HG03097 (cell line): ENCODE data around the gene HRC.
"Not testable (repeated sequence)": the region's sequence is repeated elsewhere in the genome, so short reads cannot be mapped to it uniquely, and the experiment has no call there.

ENCODE experiments used
- ATAC-seq: cut with Tn5 transposase; IDR thresholded peaks from one replicate; pipeline ENCODE4 v1.9.1; 2021; ENCODE audit not compliant: unreplicated experiment, low FRiP score

Gene HRC

DNA sequence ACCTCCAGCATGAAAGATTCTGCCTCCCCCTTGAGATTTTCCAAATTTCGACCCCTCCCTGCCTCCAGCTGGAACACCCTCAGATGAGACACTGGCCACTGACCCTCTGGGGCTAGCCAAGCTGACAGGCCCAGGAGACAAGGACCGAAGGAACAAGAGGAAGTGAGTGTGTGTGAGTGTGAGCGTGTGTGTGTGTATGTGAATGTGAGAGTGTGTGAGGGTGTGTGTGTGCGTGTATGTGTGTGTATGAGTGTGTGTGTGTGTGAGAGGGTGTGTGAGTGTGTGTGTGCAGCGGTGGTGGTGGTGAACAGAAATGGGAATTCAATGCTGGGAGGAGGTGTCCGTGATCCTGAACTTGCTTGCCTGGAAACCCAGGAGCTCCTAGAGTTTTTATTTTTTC is 13.8 kb downstream of the HRC start:
- ATAC-seq: no peak

DNA sequence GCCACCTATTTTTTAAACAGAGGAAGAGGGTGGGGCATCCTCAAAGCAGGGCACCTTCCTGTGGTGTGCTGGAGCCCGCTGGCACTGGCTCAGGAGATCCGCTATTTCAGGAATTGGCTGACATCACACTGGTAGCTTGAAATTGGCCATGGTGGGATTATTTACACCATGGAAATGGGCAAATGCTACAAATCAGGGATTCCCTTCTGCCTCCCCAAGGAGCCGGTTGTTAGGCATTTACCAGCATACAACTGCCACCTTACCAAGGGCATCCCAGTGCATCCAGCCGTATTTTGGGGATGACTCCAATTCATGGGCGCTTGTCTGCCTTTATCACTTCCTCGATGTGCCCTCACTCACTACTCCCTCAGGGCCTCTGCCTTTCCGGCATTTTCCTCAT is 14.2 kb downstream of the HRC start:
- ATAC-seq: no peak

DNA sequence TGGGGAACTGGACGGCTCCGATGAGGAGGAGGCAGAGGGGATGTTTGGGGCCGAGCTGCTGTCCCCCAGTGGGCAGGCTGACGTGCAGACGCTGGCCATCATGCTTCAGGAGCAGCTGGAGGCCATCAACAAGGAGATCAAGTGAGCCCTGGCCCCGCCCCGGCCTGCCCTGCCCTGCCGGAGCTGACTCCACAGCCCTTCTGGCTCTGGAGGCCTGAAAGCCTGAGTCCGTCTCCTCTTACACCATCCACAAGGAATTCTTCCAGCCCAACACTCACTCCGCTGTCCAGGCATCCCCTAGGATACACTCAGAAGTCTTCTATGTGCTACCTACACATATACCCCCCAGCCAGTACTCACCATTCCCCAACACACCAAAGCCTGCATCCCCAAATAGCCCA is 18.4 kb downstream of the HRC start:
- no peak for ATAC-seq

DNA sequence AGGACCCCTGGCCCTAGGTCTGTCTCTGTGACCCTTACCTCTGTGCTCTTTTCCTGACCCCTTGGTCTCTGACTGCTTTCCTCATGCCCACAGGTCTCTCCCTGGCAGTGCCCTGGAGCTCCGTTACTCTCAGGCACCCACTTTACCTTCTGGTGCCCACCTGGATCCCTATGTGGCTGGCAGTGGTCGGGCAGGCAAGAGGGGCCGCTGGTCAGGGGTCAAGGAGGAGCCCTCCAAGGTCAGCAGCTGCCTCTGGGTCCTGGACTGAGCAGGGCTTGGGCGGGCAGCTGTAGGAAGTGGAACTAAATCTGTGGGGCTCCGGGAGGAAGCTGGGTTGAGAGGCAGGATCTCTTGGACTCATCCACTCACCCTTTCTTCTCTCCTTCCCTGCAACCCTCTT is 19.5 kb downstream of the HRC start:
- no peak for ATAC-seq

DNA sequence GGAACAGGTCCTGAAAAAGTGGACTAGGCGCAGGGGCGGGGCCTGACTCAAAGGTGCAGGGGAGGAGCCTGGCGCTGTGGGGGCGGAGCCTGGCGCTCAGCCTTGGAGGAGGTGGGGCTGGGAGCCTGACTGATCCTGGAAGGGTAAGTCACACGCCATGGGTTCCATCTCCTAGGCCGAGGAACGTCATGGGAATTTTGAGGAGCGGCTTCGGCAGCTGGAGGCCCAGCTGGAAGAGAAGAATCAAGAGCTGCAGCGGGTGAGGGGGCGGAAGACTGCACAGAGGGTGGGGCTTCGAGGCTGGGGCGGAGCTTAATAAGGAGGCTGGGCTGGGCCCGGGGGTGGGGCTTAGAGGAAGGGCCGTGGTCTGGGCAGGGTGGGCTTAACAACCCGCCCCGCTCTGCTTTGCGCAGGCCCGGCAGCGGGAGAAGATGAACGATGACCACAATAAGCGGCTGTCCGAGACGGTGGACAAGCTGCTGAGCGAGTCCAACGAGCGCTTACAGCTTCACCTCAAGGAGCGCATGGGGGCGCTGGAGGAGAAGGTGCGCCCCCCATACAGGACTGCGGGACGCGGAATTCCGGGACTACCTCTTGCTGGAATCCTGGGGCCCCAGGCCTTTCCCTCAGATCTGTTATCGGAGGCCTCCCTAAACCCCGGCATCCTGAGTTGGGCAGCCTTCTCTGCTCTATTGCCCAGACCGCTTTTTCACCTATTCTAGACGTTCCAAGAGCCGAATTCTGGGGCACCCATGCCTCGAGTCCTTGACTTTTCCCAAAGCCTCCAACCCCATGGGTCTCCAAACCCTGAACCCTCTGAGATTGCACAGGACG is 21.4 kb downstream of the HRC start:
- ATAC-seq: no peak

DNA sequence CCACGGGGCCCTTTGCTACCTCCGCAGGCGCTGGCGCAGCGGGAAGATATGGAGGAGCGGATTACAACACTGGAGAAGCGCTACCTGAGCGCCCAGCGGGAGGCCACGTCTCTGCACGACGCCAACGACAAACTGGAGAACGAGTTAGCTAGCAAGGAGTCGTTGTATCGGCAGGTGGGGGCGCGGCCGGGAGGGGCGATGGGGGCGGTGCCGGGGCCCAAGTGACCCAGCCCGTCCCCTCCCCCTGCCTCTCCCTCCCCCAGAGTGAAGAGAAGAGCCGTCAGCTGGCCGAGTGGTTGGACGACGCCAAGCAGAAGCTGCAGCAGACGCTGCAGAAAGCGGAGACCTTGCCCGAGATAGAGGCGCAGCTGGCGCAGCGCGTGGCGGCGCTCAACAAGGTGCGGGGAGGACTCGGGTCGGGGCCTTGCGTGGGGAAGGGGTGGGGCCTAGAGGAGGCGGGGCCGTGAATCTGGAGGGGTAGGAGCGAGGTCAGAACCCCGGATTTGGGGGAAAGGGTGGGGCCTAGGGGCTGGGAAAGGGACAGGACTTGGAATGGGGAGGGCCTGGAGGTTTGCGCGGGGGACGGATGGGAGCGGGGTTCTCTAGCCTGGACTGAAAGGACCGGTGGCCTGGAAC is 22.1 kb downstream of the HRC start:
- ATAC-seq: no peak

DNA sequence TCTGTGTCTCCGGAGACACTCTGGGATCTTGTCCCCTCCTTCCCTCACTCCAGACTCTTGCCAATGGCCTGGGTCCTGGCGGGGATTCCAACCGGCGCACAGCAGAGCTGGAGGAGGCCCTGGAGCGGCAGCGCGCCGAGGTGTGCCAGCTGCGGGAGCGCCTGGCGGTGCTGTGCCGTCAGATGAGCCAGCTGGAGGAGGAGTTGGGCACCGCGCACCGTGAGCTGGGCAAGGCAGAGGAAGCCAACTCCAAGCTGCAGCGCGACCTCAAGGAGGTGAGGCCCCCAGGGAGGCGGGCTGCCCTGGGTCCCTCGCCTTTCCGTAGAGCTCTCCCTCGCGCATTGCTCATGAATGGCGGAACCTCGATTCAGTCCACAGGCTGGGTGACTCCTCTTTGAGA is 24.9 kb downstream of the HRC start:
- ATAC-seq: no peak

DNA sequence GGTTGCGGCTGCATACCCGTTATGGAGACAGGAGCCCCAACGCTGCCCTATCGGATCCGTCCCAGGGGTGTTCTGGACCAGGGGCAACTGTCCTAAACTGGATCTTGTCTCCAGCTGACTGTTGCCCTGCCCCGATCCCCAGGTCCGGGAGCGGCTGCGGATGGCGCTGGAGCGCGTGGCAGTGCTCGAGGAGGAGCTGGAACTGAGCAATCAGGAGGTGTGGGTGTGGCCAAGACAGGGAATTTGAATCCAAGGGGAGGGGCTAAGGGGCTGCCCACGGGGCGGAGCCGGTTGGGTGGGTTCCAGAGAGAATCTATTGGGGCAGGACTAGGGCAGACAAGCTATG is 26.0 kb downstream of the HRC start:
- no peak for ATAC-seq

DNA sequence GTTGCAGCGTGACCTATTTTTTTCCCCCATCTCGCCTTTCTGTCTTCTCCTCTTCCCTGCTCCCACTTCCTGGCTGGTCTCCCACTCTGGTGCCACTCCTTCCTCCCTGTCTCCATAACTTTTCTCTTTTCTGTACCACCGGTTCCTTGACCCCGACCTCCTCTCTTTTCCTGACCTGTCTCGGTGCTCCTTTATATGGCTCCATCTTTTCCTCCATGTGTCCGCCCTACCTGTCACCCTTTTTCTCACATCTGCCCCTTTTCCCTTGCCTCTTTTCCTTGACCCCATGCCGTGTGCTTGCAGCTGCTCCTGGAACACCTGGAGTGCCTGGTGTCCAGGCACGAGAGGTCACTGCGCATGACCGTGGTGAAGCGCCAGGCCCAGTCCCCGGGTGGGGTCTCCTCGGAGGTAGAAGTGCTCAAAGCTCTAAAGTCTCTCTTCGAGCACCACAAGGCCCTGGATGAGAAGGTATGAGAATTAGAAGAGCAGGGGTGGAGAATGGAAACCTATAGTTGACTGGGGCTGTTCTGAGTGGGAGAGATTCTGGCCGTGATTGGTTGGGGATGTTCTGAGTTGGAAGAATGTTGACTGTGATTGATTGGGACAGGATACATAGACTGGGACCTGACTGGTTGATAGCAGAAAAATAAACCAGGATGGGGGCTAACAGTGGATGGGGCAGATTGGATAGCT is 26.5 kb downstream of the HRC start:
- ATAC-seq: no peak

DNA sequence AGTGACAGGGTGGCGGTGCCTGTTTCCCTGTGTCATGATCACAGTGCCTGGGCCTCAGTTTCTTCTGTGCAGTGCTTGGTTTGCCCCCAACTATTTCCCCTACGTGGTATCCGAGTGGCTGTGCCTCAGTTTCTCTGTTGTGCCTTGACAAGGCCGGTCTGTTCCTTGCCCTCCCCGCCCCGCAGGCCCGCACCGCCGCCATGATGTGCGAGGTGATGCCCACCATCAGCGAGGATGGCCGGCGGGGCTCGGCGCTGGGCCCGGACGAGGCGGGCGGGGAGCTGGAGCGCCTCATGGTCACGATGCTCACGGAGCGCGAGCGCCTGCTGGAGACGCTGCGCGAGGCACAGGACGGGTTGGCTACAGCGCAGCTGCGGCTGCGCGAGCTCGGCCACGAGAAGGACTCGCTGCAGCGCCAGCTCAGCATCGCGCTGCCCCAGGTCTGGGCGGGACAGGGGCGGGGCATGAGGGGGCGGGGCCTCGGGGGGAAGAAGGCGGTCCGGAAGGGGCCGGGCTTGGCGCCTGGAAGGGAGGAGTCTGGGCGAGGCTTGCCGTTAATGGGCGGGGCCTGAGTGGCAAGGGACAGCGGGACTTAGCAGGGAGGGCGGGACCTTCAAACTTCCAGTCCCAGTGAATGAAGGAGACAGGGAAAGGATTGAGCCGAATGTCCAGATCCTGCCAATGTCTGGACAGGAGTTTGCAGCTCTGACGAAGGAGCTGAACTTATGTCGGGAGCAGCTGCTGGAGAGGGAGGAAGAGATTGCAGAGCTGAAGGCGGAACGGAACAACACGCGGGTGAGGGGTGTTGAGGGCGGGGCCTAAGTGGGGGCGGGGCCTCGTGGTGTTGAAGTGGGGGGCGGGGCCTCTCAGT is 27.3 kb downstream of the HRC start:
- peak; percentile 78 for ATAC-seq

DNA sequence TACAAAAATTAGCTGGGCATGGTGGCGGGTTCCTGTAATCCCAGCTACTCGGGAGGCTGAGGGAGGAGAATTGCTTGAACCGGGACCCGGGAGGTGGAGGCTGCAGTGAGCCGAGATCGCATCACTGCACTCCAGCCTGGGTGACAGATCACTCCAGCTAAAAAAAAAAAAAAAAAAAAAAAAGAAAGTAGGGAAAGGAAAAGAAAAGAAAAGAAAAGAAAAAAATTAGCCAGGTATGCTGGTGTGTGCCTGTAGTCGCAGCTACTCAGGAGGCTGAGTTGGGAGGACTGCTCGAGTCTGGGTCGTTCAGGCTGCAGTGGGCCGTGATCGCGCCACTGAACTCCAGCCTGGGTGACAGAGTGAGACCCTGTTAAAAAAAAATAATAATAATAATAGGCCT is 28.0 kb downstream of the HRC start:
- ATAC-seq: not testable (repeated sequence)

DNA sequence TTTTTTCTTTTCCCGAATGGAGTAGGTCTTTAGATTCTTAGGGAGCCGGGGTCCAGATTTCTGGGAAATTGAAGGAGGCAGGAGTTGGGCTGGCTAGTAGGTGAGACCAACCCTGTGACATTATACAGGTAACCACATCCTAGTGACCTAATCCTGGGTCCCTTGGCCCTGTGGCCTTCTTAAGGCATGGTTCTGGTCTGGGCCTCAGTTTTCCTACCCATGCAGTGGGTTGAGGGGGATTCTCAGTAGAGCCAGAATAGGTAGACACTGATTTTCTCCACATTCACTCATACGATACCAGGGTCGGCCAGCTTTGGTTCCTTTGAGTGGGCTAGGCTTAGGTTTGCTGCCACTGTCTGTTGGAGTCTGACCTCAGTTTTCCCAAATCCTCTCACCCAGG is 28.6 kb downstream of the HRC start:
- no peak for ATAC-seq

DNA sequence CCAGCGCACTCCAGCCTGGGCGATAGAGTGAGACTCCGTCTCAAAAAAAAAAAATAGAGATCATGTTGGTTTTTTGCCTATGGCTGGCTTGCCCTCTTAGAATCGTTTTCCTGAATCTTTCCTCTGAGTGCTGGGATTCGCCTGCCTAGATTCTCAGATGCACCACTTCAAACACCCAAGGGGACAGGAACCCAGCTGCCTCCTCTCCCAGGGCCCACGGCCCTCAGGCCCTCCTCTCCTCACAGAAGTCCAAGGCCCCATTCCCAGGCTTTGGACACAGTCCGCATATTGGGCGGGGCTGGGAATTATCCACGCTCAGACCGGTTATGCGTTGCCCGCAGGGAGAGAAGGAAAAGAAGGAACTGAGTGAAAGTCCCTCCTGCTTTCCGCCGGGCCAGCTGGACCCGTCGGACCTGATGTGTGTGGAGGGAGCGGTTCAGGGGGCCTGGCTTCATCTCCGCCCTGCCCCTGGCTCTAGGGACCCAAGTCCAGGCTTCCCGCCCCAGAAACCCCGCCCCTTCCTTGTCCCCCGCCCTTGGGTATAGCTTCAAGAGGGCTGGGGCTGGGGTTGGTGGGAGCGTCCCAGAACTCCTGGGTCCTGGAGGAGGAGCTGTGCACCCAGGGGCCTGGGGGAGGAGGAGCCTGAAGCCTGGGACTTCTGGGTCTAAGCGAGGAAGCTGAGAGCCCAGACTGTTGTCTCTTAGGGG is 30.0 kb downstream of the HRC start:
- ATAC-seq: no peak

DNA sequence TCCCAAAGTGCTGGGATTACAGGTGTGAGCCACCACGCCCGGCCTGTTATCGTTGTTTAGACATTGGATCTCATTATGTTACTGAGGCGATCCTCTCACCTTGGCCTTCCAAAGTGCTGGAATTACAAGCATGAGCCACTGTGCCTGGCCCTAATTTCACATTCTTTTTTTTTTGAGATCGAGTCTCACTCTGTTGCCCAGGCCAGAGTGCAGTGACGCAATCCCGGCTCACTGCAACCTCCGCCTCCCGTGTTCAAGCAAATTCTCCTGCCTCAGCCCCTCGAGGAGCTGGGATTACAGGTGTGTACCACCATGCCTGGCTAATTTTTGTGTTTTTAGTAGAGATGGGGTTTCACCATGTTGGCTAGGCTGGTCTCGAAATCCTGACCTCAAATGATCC is 31.9 kb downstream of the HRC start:
- ATAC-seq: not testable (repeated sequence)

DNA sequence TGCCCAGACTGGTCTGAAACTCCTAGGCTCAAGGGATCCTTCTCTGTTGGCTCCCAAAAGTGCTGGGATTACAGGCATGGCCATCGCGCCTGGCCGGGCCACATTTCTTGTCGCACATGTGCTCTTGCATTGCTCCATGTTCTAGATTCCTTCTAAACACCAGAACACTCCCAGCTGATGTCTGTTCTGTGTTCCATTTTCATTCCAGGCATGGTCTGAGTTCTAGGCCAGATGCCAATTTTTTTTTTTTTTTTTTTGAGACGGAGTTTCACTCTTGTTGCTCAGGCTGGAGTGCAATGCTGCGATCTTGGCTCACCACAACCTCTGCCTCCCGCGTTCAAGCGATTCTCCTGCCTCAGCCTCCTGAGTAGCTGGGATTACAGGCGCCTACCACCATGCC is 33.4 kb downstream of the HRC start:
- ATAC-seq: not testable (repeated sequence)

DNA sequence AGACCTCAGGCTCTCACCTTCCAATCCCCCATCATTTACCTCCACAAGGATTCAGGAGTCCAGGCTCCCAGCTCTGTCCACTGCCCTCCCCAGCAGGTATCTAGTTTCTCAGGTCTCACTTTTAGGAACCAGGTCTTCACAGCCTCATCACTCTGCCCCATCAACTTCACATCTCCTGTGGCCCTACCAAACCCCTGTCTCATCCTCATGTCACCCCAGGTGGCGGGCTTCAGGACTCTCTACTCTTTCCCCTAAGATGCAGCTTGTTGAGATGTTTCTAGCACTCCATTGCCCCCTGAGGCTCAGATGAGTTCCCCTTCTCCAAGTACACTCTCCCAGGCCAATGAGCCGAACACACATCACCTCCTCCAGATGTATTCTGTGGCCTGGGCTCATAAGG is 34.3 kb downstream of the HRC start:
- no peak for ATAC-seq

DNA sequence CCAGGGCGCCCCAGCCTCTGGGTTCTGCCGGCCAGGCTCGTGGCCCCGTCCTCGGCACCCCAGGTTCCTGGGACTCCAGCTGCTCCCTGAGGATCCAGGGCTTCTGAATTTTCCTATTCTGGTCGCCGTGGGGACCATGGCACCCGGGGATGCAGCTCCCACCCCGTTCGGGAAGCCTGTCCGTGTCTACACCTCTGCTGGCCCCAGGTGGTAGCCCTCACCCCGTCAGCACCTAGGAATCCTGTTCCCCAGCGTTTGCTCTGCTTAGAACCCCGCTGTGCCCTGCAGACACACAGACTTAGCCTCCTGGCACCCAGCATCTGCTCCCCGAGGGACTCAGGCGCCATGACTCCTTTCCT is 34.9 kb downstream of the HRC start:
- no peak for ATAC-seq

DNA sequence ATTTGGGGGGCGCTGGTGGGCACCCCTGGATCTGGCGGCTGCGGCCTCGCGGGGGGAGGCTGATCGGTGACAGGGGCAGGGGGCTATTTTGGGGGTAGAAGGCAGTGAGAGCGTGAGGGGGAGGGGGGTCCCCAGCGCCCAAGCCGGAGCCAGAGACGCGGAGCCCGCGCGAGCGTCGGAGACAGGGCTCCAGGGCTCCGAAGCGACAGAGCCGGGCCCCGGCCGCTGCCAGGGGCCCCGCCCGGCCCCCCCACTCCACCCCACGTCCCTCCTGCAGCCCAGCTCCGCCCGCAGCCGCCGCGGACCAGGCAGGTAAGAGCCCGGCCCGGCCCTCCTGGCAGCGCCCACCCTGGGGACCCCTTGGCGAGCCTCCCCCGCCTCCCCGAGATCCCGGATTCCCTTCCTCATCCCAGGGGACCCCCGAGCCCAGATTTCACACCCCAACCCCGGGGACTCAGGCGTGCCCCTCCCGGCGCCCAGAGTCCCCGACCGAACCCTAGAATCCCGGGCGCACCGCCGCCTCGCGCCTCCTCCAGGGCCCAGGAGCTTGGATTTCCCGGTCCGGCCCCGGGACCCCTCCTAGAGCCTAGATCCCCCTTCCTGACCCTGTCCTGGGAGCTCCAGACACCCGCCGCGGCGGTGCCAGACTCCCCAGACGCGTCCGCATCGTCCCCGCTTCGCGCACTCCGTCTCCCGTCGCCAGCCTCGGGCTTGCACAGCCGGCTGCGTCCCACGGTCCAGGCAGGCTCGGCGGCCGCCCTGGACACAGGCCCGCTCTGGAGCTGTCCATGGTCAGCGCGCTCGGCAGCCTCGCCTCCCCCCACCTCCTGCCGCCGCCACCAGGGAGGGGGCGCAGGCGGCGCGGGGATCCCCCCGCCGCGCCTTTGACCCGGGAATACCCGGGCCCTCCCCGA is 35.5 kb downstream of the HRC start, which contains the start of gene PPFIA3:
Gene PPFIA3 (plus strand): TSS at position 134 of the 914 bp plus-strand sequence. CDS start 8,330 bp downstream, outside the sequence.
- ATAC-seq: no peak
